GM15510 (cell line): ENCODE data around the gene TRIM27.
A peak's percentile ranks its signal among the peaks of the same experiment; 100 is the strongest.

Source experiments
- POLR2A ChIP-seq: IDR thresholded peaks from 3 replicates; pipeline ENCODE4 v1.6.1; 2011; ENCODE audit warnings: borderline replicate concordance; ENCODE audit not compliant: insufficient read length; ENCODE audit errors: extremely low read depth

Gene TRIM27

GRCh38 chr6:28910901-28911690 lies 12.7 kb downstream of the TRIM27 start:
- TF ChIP-seq POLR2A: no peak

- TF ChIP-seq POLR2A: no peak
Observed at GRCh38 chr6:28907394-28907793, 16.4 kb downstream of the TRIM27 start.

- TF ChIP-seq POLR2A: no peak
Observed at GRCh38 chr6:28906669-28907068, 17.1 kb downstream of the TRIM27 start.

GRCh38 chr6:28903686-28904085 lies 20.1 kb downstream of the TRIM27 start:
- TF ChIP-seq POLR2A: no peak

- TF ChIP-seq POLR2A: no peak
Observed at GRCh38 chr6:28901831-28902230, 22.0 kb downstream of the TRIM27 start.

- no peak for TF ChIP-seq POLR2A
Observed at GRCh38 chr6:28900577-28901256, 23.1 kb downstream of the TRIM27 start.

- no peak for TF ChIP-seq POLR2A
Observed at GRCh38 chr6:28898710-28898965, 25.1 kb downstream of the TRIM27 start.

GRCh38 chr6:28897369-28897745 lies 26.4 kb downstream of the TRIM27 start:
- TF ChIP-seq POLR2A: no peak

GRCh38 chr6:28896505-28897368 lies 27.0 kb downstream of the TRIM27 start:
- TF ChIP-seq POLR2A: peak; percentile 5

- TF ChIP-seq POLR2A: peak; percentile 84
Observed at GRCh38 chr6:28895131-28895812, 28.5 kb downstream of the TRIM27 start.

GRCh38 chr6:28893172-28893799 lies 30.5 kb downstream of the TRIM27 start:
- no peak for TF ChIP-seq POLR2A

- TF ChIP-seq POLR2A: no peak
Observed at GRCh38 chr6:28892525-28892924, 31.3 kb downstream of the TRIM27 start.

- no peak for TF ChIP-seq POLR2A
Observed at GRCh38 chr6:28887796-28888496, 35.8 kb downstream of the TRIM27 start.

- TF ChIP-seq POLR2A: no peak
Observed at GRCh38 chr6:28886079-28886439, 37.7 kb downstream of the TRIM27 start.
